Measurements from ENCODE around the gene RPL4.

RPL4 gene

DNA sequence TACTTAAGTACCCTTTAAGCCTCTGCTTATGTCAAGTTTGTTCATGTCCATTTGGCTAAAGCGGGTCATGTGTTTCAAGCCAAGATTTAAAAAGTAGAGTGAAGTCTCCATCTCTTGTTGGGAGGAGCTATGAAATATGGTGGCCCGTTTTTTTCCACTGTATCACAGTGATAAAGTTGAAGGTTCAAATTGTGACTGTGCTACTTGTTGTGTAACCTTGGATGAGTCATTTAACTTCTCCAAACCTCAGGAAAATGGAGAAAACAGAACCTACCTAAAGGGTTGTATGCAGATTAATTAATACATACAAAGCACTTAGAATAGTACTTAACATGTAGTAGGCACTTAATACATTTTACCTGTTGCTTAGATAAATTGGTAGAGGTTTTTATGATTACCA is 50.5 kb downstream of the RPL4 start:
- DNase-seq, result peak; percentile 32 to 78 (median 56)

DNA sequence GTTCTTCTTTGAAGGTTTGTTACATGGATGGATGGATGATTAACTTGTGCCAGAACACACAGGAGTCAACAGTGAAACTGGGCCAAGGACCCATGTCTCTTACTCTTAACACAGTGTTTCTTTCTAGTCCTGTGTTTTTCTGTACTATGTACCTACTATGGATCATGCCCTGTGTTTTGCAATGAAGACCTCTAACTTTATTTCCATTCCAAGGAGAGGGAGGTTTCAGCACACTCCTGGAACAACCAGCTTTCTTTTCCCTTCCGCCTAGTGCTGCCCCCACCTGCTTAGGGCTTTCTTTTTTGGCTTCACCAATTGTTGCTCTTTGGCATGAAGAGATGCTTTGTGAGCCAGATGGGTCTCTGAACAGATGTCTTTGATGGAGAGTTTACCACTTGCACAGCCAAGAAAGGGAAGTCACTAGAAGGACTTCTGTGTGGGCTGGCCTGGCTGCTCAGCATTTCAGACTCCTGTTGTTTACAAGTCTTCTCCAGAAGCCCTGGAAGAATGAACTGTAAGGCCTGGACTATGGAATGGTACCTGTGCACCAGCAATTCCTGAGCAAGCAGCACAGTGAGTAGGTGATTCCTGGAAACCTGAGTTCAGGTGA is 51.6 kb downstream of the RPL4 start:
- DNase-seq, result peak; percentile 35 to 69 (median 60)

- DNase-seq, result no peak
Observed at GRCh38 chr15:66452420-66452819, 52.2 kb downstream of the RPL4 start.

Data from suppressor macrophage (primary cell).